Sigmoid colon (tissue), 7 donors: ENCODE results near the gene ERP27. TPM values are rescaled to one million over a fixed set of nuclear protein-coding genes. Genes with fewer than 3 reads are reported as not detected.

Source experiments
- DNase-seq: peaks from one replicate; pipeline ENCODE4 v3.0.0-alpha.2; 2019
- H3K27ac ChIP-seq, 4 donors: fragments of 200-600 bp; sonication (generic); one replicate each; pipeline ENCODE4 v1.5.1; 2016 to 2019; ENCODE audit warnings: mild to moderate bottlenecking in 1 of 4
- H3K27me3 ChIP-seq, 3 donors: fragments of 200-600 bp; sonication (generic); one replicate each; pipeline ENCODE4 v1.5.1; 2019; ENCODE audit warnings: mild to moderate bottlenecking in 1 of 3
- H3K36me3 ChIP-seq, 4 donors: fragments of 200-600 bp; sonication (generic); one replicate each; pipeline ENCODE4 v1.5.1; 2016 to 2019
- H3K4me1 ChIP-seq, 4 donors: fragments of 200-600 bp; sonication (generic); one replicate each; pipeline ENCODE4 v1.5.1; 2017 to 2019
- H3K4me3 ChIP-seq, 4 donors: fragments of 200-600 bp; sonication (generic); one replicate each; pipeline ENCODE4 v1.5.1; 2017 to 2019; ENCODE audit warnings: mild to moderate bottlenecking in 2 of 4, moderate library complexity in 1 of 4
- H3K9me3 ChIP-seq, 4 donors: fragments of 200-600 bp in 3 of 4; sonication (generic) in 3 of 4; one replicate each; pipeline versions ENCODE4 v1.5.1 to v1.6.1; 2013 to 2019
- EP300 ChIP-seq, 4 donors: sonication (generic); formaldehyde crosslinking; IDR thresholded peaks; one replicate each; pipeline ENCODE4 v1.6.1; 2017; ENCODE audit warnings: antibody characterized with exemption in 4 of 4
- POLR2A ChIP-seq, 2 donors: fragments of 450-650 bp; IDR thresholded peaks; one replicate each; pipeline ENCODE4 v1.6.1; 2016; ENCODE audit warnings: antibody characterized with exemption in 2 of 2, mild to moderate bottlenecking in 2 of 2, moderate library complexity in 2 of 2
- POLR2AphosphoS5 ChIP-seq, 4 donors: sonication (generic); formaldehyde crosslinking; IDR thresholded peaks; one replicate each; pipeline ENCODE4 v1.6.1; 2017; ENCODE audit warnings: antibody characterized with exemption in 4 of 4
- WGBS, 2 donors: extraction: QIAGEN DNeasy Blood & Tissue Kit; methylation state at CpG; one replicate each; pipeline ENCODE4 v1.1.7; 2013; 5-methylcytosine and 5-hydroxymethylcytosine counted together
- intact Hi-C: fragments of 100-400 bp; cut with DNase I; formaldehyde crosslinking; loops from one replicate; pipeline ENCODE4 v1.15.1; 2023
- polyA plus RNA-seq, 3 donors: library from polyadenylated mRNA; stranded (reverse); fragments of 200-250 nt; gene quantifications; one replicate each; pipeline ENCODE4 v1.2.3, GENCODE V29; 2013
- total RNA-seq, 4 donors: library from RNA; depleted of rRNA; stranded (reverse); fragments of >200 nt; gene quantifications; one replicate each; pipeline ENCODE4 v1.1.0, GENCODE V29; 2016
- TF ChIP-seq, protein P1 (sequence below), 4 experiments: fragments of 450-650 bp in 3 of 4; fragments of 200-600 bp in 1 of 4; IDR thresholded peaks; one replicate each; pipeline ENCODE4 v1.5.1; 2016 to 2019; ENCODE audit warnings: antibody characterized with exemption in 4 of 4, mild to moderate bottlenecking in 3 of 4, moderate library complexity in 2 of 4
- donor health status: healthy with polysubstance abuse.
- donor health status: Bipolar disorder and iron deficiency.
- donor health status: healthy.

ERP27 gene
- total and polyA plus RNA-seq, 7 donors, result 0.23 to 2.3 (median 0.60) TPM; not detected in 4

DNA sequence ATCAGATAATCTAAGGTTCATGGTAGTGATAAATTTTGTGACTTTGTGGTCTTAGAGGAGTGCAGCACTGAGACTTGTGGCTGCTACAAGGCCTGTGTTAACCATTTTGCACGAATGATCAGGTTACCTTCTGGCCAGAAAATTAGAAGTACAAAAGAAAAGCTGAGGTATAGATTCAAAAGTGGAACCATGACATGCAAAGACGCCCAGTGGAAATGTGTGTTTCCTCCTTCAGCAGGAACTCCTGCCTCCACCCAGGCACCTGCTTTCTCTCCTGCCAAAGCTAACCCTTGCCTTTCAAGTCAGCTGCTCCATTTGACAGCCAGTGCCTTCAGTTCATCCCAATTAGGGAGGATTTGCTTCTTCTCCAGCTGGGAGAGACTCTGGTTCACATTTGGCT lies 44.7 kb upstream of the ERP27 start:
- Histone ChIP-seq H3K4me1 (no peaks in the 10 kb centered on the region), H3K36me3 (no peaks in the 10 kb centered on the region), H3K4me3 (no peak overlapping the region), H3K9me3 (no peaks in the 10 kb centered on the region), H3K27me3 (no peaks in the 10 kb centered on the region), H3K27ac (peak overlapping the region in 1 of 4 donors; percentile 5)
- no peak for DNase-seq
- TF ChIP-seq EP300 (IDR thresholded peaks at IDR 0.05) (no peak), POLR2A (IDR thresholded peaks at IDR 0.05) (no peak), POLR2AphosphoS5 (IDR thresholded peaks at IDR 0.05) (no peak)
- TF ChIP-seq, protein P1, sequence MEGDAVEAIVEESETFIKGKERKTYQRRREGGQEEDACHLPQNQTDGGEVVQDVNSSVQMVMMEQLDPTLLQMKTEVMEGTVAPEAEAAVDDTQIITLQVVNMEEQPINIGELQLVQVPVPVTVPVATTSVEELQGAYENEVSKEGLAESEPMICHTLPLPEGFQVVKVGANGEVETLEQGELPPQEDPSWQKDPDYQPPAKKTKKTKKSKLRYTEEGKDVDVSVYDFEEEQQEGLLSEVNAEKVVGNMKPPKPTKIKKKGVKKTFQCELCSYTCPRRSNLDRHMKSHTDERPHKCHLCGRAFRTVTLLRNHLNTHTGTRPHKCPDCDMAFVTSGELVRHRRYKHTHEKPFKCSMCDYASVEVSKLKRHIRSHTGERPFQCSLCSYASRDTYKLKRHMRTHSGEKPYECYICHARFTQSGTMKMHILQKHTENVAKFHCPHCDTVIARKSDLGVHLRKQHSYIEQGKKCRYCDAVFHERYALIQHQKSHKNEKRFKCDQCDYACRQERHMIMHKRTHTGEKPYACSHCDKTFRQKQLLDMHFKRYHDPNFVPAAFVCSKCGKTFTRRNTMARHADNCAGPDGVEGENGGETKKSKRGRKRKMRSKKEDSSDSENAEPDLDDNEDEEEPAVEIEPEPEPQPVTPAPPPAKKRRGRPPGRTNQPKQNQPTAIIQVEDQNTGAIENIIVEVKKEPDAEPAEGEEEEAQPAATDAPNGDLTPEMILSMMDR (IDR thresholded peaks at IDR 0.05), result no peak
- WGBS, 2 donors, result 33 to 72% methylated on average over 2 of the region's 2 CpGs
- intact Hi-C loops, result no loop called here

DNA sequence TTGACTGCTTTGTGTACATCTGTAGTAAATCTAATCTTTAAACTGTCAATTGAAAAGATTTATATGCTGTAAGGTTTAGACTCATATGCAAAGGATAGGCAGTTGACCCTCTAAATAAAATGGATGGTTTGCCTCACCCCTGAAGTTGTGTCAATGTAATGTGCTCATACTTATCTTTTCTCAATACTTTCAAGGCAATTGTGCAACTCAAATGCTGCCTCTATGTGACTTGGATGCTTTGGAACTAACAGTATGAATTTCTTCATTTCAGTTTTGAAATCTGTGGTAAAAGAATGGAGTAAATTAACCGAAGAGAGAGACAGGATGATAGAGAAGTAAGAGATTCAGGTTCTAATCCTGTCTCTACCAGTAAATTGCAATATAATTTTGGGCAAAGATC lies 44.2 kb upstream of the ERP27 start:
- Histone ChIP-seq H3K36me3 (no peaks in the 10 kb centered on the region), H3K9me3 (no peaks in the 10 kb centered on the region), H3K27ac (no peak overlapping the region), H3K27me3 (no peaks in the 10 kb centered on the region), H3K4me1 (no peaks in the 10 kb centered on the region), H3K4me3 (no peak overlapping the region)
- intact Hi-C loops, result no loop called here
- no peak for TF ChIP-seq POLR2AphosphoS5 (IDR thresholded peaks at IDR 0.05)
- TF ChIP-seq, protein P1 (IDR thresholded peaks at IDR 0.05), result no peak
- TF ChIP-seq EP300 (IDR thresholded peaks at IDR 0.05), result no peak
- DNase-seq, result no peak
- WGBS, 2 donors, result 81 to 97% methylated on average over 1 of the region's 1 CpG

DNA sequence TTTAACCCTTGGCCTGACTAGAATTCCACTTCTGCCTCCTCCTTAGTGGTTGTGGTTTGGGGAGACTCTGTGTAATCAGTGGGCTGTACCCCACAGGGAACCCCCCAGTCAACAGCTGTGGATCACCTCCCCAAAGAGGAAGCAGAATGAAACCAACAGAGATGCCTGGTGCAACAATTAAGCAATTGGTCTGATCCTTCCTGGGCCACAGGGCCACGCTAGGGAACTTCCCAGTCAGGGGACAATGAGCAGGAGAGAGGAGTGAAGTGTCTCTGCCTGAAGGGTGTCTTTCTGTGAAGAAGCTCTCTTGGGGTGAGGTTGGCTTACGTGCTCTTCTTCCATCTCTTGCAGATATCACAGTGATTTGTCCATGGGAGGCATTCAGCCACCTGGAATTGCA lies 42.7 kb upstream of the ERP27 start:
- Histone ChIP-seq H3K4me3 (no peak overlapping the region), H3K9me3 (no peaks in the 10 kb centered on the region), H3K27me3 (no peaks in the 10 kb centered on the region), H3K4me1 (no peaks in the 10 kb centered on the region), H3K27ac (no peak overlapping the region), H3K36me3 (no peaks in the 10 kb centered on the region)
- no peak for DNase-seq
- WGBS, 2 donors, result 78 to 94% methylated on average over 2 of the region's 2 CpGs
- intact Hi-C loops, result no loop called here
- TF ChIP-seq POLR2A (IDR thresholded peaks at IDR 0.05), result no peak

DNA sequence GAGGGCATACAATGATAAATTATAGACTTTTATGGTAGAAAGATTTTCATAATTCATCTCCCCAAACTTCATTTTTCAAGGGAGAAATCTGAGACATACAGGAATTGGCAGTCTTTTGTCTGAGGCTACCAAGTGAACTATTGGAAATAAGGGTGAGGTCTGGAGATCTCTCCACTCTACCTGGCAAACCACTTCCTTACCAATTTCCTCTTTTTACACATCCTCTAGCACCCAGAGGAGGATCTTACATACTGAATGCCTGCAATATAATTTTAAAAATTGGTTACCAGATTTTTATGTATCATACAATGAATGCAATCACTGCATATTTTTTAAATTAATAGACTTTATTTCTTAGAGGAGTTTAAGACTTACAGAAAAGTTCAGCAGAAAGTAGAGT lies 41.1 kb upstream of the ERP27 start:
- TF ChIP-seq, protein P1 (IDR thresholded peaks at IDR 0.05), result no peak
- TF ChIP-seq POLR2A (IDR thresholded peaks at IDR 0.05), result no peak
- no peak for TF ChIP-seq POLR2AphosphoS5 (IDR thresholded peaks at IDR 0.05)
- no peak for TF ChIP-seq EP300 (IDR thresholded peaks at IDR 0.05)
- DNase-seq, result no peak
- intact Hi-C loops, result no loop called here
- H3K4me3 ChIP-seq, result no peak overlapping the region
- no peak overlapping the region for H3K27ac ChIP-seq
- H3K9me3 ChIP-seq, result no peaks in the 10 kb centered on the region
- H3K27me3 ChIP-seq, result no peaks in the 10 kb centered on the region
- H3K4me1 ChIP-seq, result no peaks in the 10 kb centered on the region
- no peaks in the 10 kb centered on the region for H3K36me3 ChIP-seq

DNA sequence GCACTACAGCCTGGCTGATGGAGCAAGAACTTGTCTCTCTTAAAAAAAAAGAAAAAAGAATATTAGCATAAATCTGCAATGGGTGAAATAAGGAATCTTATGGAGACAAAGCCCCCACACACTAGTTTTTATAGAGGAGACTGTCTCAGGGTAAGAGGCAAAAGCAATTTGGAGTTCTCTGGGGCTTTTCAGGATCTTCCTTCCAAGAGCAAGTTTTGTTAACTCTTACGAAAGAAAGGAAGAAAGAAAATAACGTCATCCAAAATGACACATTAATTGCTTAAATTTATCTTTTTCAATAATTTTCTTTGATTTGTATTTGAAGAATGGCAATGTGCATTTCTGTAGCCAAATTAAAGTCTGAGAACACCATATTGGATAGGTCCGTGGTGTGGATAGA lies 38.3 kb upstream of the ERP27 start:
- no peak for TF ChIP-seq EP300 (IDR thresholded peaks at IDR 0.05)
- TF ChIP-seq, protein P1 (IDR thresholded peaks at IDR 0.05), result no peak
- no peak for TF ChIP-seq POLR2AphosphoS5 (IDR thresholded peaks at IDR 0.05)
- no peak for TF ChIP-seq POLR2A (IDR thresholded peaks at IDR 0.05)
- H3K27ac ChIP-seq, result no peak overlapping the region
- H3K4me1 ChIP-seq, result no peaks in the 10 kb centered on the region
- no peak for DNase-seq
- intact Hi-C loops, result no loop called here
- H3K4me3 ChIP-seq, result no peak overlapping the region
- no peaks in the 10 kb centered on the region for H3K36me3 ChIP-seq
- no peaks in the 10 kb centered on the region for H3K9me3 ChIP-seq
- WGBS, 2 donors, result 83 to 86% methylated on average over 3 of the region's 3 CpGs
- H3K27me3 ChIP-seq, result no peaks in the 10 kb centered on the region
